Adrenal gland (tissue), 12 donors: Measurements from ENCODE around the gene NSMCE1. TPM values are rescaled to one million over a fixed set of nuclear protein-coding genes. Genes with fewer than 3 reads are reported as not detected.

Experiments used
- DNase-seq, 7 donors: peaks; one replicate each; pipeline ENCODE4 v3.0.0-alpha.2; 2019 to 2020
- H3K27ac ChIP-seq, 5 donors: fragments of 200-600 bp; sonication (generic) in 4 of 5; 1 replicate in 3 of 5; 2 replicates in 2 of 5; pipeline versions ENCODE4 v1.5.1 to v1.8.0; 2016 to 2020; ENCODE audit warnings: mild to moderate bottlenecking in 1 of 5
- H3K27me3 ChIP-seq: fragments of 200-600 bp; 2 replicates; pipeline ENCODE4 v1.8.0; 2021
- H3K36me3 ChIP-seq, 2 donors: fragments of 200-600 bp; replicated peaks in 1 of 2; 1 replicate in 1 of 2; 2 replicates in 1 of 2; pipeline versions ENCODE4 v1.5.1 to v1.8.0; 2018 to 2022
- H3K4me1 ChIP-seq, 2 donors: fragments of 200-600 bp; replicated peaks in 1 of 2; 1 replicate in 1 of 2; 2 replicates in 1 of 2; pipeline versions ENCODE4 v1.5.1 to v1.8.0; 2018 to 2021
- H3K4me3 ChIP-seq, 4 donors: fragments of 200-600 bp; sonication (generic) in 3 of 4; one replicate each; pipeline ENCODE4 v1.5.1; 2016 to 2018
- H3K9me3 ChIP-seq, 3 donors: fragments of 200-600 bp; sonication (generic) in 1 of 3; replicated peaks in 1 of 3; 1 replicate in 2 of 3; 2 replicates in 1 of 3; pipeline versions ENCODE4 v1.5.1 to v1.8.0; 2016 to 2021
- CTCF ChIP-seq, 6 experiments: fragments of 450-650 bp in 4 of 6; fragments of 200-600 bp in 2 of 6; sonication (generic) in 1 of 6; IDR thresholded peaks; 1 replicate in 5 of 6; 2 replicates in 1 of 6; pipeline versions ENCODE4 v1.5.1 to v1.8.0; 2016 to 2021; ENCODE audit warnings: antibody characterized with exemption in 6 of 6, mild to moderate bottlenecking in 2 of 6, moderate library complexity in 1 of 6
- POLR2A ChIP-seq, 2 donors: fragments of 450-650 bp; IDR thresholded peaks; one replicate each; pipeline ENCODE4 v1.6.1; 2017; ENCODE audit warnings: antibody characterized with exemption in 2 of 2, mild to moderate bottlenecking in 2 of 2, moderate library complexity in 1 of 2
- WGBS, 4 donors: extraction: QIAGEN DNeasy Blood & Tissue Kit in 2 of 4; methylation state at CpG; one replicate each; pipeline versions ENCODE4 v1.1.5 to v1.1.7; 2013 to 2017; 5-methylcytosine and 5-hydroxymethylcytosine counted together
- intact Hi-C, 2 donors: fragments of 100-400 bp; cut with DNase I; formaldehyde crosslinking; loops; one replicate each; pipeline versions ENCODE4 v1.14.1 to v1.15.0; 2022 to 2023
- polyA plus RNA-seq, 3 donors: library from polyadenylated mRNA; stranded (reverse); fragments of 200-250 nt in 2 of 3; fragments of 350-450 nt in 1 of 3; fragmentation: Illumina TruSeq in 1 of 3; extraction: RNeasy Lipid Tissue Mini Kit (QIAGEN cat#74804) in 1 of 3; gene quantifications; one replicate each; pipeline ENCODE4 v1.2.3, GENCODE V29; 2013 to 2014
- total RNA-seq, 9 donors: library from RNA; depleted of rRNA in 4 of 9; stranded (reverse); fragments of >200 nt in 4 of 9; fragments of 120-200 nt in 1 of 9; fragmentation: NEBNext Ultra II Directional in 1 of 9; extraction: Animal tissue kit (Norgen Biotek cat#: 25700) in 1 of 9; gene quantifications; one replicate each; pipeline versions ENCODE4 v1.1.0 to v1.2.4, GENCODE V29; 2013 to 2023
- donor health status: healthy with polysubstance abuse.
- donor health status: Bipolar disorder and iron deficiency.
- donor health status: DM: yes; HTN: yes; CAD: no.
- donor health status: DM: no; HTN: no; CAD: no.
- donor health status: DM: no; HTN: no; CAD: no.
- donor health status: DM: yes; HTN: yes; CAD: no.

The NSMCE1 gene
- total and polyA plus RNA-seq, 12 donors, result 54.3 to 182 (median 88.1) TPM

- Histone ChIP-seq H3K9me3 (no peaks in the 10 kb centered on the region), H3K27me3 (no peaks in the 10 kb centered on the region), H3K36me3 (no peaks in the 10 kb centered on the region), H3K4me1 (peaks cover 15 to 17% of the 10 kb centered on the region in 2 donors), H3K4me3 (no peak overlapping the region), H3K27ac (peak overlapping the region in 1 of 5 donors; percentile 23)
- DNase-seq, result peak in 3 of 7 donors; percentile 7 to 29 (median 8)
- intact Hi-C loops, result loop anchor here in 1 of 2 donors (10.0 kb wide), 1 partner anchor 76 kb away; no protein-coding TSS in a partner anchor
- TF ChIP-seq POLR2A (IDR thresholded peaks at IDR 0.05) (no peak), CTCF (IDR thresholded peaks at IDR 0.05) (no peak)
- WGBS, 4 donors, result 65 to 73% (median 70%) methylated on average over 16 of the region's 16 CpGs
Observed at GRCh38 chr16:27310576-27311447, 42.2 kb upstream of the NSMCE1 start.

GRCh38 chr16:27308792-27309191 is 40.2 kb upstream of the NSMCE1 start:
- no peak for DNase-seq
- no peaks in the 10 kb centered on the region for H3K36me3 ChIP-seq
- TF ChIP-seq POLR2A (IDR thresholded peaks at IDR 0.05), result no peak
- TF ChIP-seq CTCF (IDR thresholded peaks at IDR 0.05), result no peak
- no peak overlapping the region for H3K4me3 ChIP-seq
- WGBS, 4 donors, result 86 to 95% (median 88%) methylated on average over 1 of the region's 1 CpG
- peaks cover 5 to 13% of the 10 kb centered on the region in 2 donors for H3K4me1 ChIP-seq
- no peak overlapping the region for H3K27ac ChIP-seq
- intact Hi-C loops, result no loop called here
- no peaks in the 10 kb centered on the region for H3K27me3 ChIP-seq
- no peaks in the 10 kb centered on the region for H3K9me3 ChIP-seq

- Histone ChIP-seq H3K36me3 (no peaks in the 10 kb centered on the region), H3K9me3 (no peaks in the 10 kb centered on the region), H3K4me3 (no peak overlapping the region), H3K27me3 (no peaks in the 10 kb centered on the region), H3K27ac (peak overlapping the region in 1 of 5 donors; percentile 68), H3K4me1 (peaks cover 0 to 8% of the 10 kb centered on the region in 2 donors)
- DNase-seq, result peak in 2 of 7 donors; percentile 1 to 27
- WGBS, 4 donors, result 85 to 98% (median 92%) methylated on average over 9 of the region's 9 CpGs
- TF ChIP-seq CTCF (IDR thresholded peaks at IDR 0.05) (no peak), POLR2A (IDR thresholded peaks at IDR 0.05) (no peak)
- intact Hi-C loops, result no loop called here
Observed at GRCh38 chr16:27305839-27306442, 37.4 kb upstream of the NSMCE1 start.
